Stimulated activated CD8-positive, alpha-beta memory T cell treated with anti-CD3 and anti-CD28 coated beads, Interleukin-12 subunit alpha, Interleukin-12 subunit beta, amount 100 ng/mL, for 1 hour (primary cell): ENCODE measurements around the gene CLIP3.
"Not testable (repeated sequence)": the region's sequence is repeated elsewhere in the genome, so short reads cannot be mapped to it uniquely, and the experiment has no call there.

ENCODE experiments used
- DNase-seq: peaks from one replicate; pipeline ENCODE4 v3.0.0-alpha.2; 2020; ENCODE audit warnings: low read depth

The CLIP3 gene

GRCh38 chr19:36008336-36008978 lies 24.2 kb downstream of the CLIP3 start, which contains the start of gene SYNE4:
SYNE4 (minus strand) TSS chr19:36008813; CDS start chr19:36008681, 132 bp downstream.
- no peak for DNase-seq

GRCh38 chr19:36006955-36007354 lies 25.7 kb downstream of the CLIP3 start:
- no peak for DNase-seq

- DNase-seq: no peak
Measured at GRCh38 chr19:36003284-36003683, 29.4 kb downstream of the CLIP3 start.

- DNase-seq: no peak
Measured at GRCh38 chr19:36001605-36002004, 31.1 kb downstream of the CLIP3 start.

- DNase-seq: no peak
Measured at GRCh38 chr19:35996777-35997176, 35.9 kb downstream of the CLIP3 start.

GRCh38 chr19:35995048-35995993 lies 37.4 kb downstream of the CLIP3 start, which contains the start of gene SDHAF1:
SDHAF1 (plus strand) TSS chr19:35995188; CDS start chr19:35995275, 87 bp downstream.
- DNase-seq: peak; percentile 89

GRCh38 chr19:35993923-35994598 lies 38.6 kb downstream of the CLIP3 start:
- no peak for DNase-seq

- no peak for DNase-seq
Measured at GRCh38 chr19:35992907-35993765, 39.5 kb downstream of the CLIP3 start.

- no peak for DNase-seq
Measured at GRCh38 chr19:35991731-35992450, 40.8 kb downstream of the CLIP3 start.

GRCh38 chr19:35990771-35991730 lies 41.6 kb downstream of the CLIP3 start:
- no peak for DNase-seq

- no peak for DNase-seq
Measured at GRCh38 chr19:35990156-35990555, 42.5 kb downstream of the CLIP3 start.

GRCh38 chr19:35988824-35989223 lies 43.8 kb downstream of the CLIP3 start:
- DNase-seq: no peak

GRCh38 chr19:35987571-35987896 lies 45.1 kb downstream of the CLIP3 start:
- DNase-seq: no peak

GRCh38 chr19:35986664-35987570 lies 45.8 kb downstream of the CLIP3 start:
- no peak for DNase-seq

GRCh38 chr19:35986111-35986510 lies 46.6 kb downstream of the CLIP3 start:
- no peak for DNase-seq

GRCh38 chr19:35983177-35983576 lies 49.5 kb downstream of the CLIP3 start:
- DNase-seq: no peak

- DNase-seq: not testable (repeated sequence)
Measured at GRCh38 chr19:35980997-35981396, 51.7 kb downstream of the CLIP3 start.

- DNase-seq: no peak
Measured at GRCh38 chr19:35978832-35979365, 53.8 kb downstream of the CLIP3 start.
